NCI-H2196 (cell line): Measurements from ENCODE around the gene CCDC185.

Experiments used
- DNase-seq: peaks from one replicate; lab custom pipeline; 2025; ENCODE audit not compliant: unreplicated experiment; lab: John Stamatoyannopoulos, UW

The CCDC185 gene

GRCh38 chr1:223393275-223394214 lies at the start of gene CCDC185:
Gene CCDC185, plus strand, starts transcription at chr1:223393415. Its CDS starts 61 bp downstream, at chr1:223393476.
- DNase-seq: no peak

GRCh38 chr1:223343692-223344091 lies 49.5 kb upstream of the CCDC185 start:
- no peak for DNase-seq

GRCh38 chr1:223344491-223344890 lies 48.7 kb upstream of the CCDC185 start:
- DNase-seq: no peak

DNA sequence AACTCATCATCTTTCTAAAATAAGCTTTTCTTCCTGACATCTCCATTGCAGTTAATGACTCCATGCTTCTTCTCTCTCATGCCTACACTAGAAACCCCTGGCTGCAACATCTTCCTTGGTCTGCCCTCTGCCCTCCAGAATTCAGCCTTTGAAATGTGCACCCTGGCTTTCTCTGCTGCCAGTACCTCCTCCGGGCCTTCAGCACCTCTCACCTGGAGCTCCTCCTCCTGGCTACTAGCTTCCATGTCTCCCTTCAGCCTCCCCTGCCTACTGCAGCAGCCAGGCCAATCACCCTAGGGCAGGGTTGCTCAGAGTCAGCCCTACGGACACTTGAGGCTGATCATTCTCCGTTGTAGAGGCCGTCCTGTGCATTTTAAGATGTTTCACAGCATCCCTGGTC lies 47.5 kb upstream of the CCDC185 start:
- no peak for DNase-seq

DNA sequence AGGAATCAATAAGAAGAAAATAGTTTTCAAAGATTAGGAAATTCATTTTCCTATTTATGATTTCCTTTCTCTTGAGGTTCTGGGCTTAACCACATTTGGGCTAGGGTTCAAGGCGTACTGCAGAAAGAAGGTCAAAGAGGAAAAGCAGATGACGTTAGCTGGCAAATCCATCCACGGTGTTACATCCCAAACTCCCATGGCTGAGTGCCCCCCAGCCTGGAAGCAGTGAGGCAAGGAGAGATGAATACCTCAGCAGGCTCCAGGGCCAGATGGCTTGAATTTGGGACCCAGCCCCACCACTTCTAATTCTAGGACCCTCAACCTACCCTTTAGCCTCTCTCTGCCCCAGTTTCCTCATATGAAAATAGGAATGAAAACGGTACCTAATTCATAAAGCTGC lies 46.9 kb upstream of the CCDC185 start:
- no peak for DNase-seq

DNA sequence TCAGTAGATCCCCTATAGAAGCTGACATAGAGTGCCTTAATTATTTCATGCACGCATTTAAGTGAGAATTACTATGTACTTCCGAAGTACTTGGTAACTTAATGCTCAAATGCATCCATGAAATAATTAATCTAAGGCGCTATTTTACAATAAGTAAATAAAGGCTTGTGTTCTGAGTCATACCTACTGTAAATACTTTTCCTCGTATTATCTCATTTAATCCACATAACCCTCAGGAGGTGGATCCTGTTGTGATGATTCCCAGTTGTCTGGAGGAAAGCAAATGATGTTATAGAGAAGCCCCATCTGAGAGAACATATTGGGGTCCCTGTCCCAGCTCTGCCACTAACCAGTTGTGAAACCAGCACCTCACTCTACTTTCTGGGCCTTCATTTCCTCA lies 45.6 kb upstream of the CCDC185 start:
- no peak for DNase-seq

- DNase-seq: no peak
Observed at GRCh38 chr1:223348439-223348838, 44.8 kb upstream of the CCDC185 start.

- DNase-seq: no peak
Observed at GRCh38 chr1:223349241-223349640, 44.0 kb upstream of the CCDC185 start.

- DNase-seq: no peak
Observed at GRCh38 chr1:223350361-223350908, 42.8 kb upstream of the CCDC185 start.

DNA sequence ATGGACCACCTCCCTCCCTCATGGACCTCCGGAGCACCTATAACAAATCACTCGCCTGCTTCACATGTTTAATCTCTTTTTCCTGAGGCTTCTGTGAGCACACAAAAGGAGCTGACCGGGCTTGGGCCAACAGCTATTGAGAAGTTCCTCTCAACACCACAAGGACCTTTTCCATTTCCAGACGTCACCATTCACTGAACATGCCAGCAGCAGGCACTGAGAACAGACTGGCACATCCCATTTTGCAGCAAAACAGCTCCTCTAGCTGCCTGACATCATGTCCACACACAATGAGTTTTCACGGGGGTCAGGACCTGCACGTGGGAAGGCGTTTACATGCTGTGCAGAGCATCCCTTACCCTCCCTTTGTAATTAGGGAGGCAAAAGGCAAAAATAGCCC lies 40.3 kb upstream of the CCDC185 start:
- no peak for DNase-seq

GRCh38 chr1:223353939-223354338 lies 39.3 kb upstream of the CCDC185 start:
- DNase-seq: no peak

DNA sequence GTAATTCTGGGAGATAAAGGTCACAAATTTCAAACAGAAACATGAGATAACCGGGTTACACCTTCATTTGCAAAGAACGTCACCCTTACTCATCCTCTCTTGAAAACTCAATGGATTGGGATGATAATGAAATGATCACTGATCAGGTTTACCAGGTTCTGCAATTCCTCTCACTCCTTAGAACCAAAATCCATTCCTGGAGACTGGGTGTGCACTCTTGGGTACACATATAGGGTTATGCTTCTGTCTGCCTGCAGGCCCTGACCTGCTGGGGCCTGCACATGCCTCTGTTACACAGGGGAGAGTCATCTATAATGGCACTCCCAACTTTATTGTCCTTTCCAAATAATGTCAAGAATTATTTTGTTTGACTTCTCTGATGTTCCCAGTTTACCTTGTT lies 37.5 kb upstream of the CCDC185 start:
- no peak for DNase-seq

DNA sequence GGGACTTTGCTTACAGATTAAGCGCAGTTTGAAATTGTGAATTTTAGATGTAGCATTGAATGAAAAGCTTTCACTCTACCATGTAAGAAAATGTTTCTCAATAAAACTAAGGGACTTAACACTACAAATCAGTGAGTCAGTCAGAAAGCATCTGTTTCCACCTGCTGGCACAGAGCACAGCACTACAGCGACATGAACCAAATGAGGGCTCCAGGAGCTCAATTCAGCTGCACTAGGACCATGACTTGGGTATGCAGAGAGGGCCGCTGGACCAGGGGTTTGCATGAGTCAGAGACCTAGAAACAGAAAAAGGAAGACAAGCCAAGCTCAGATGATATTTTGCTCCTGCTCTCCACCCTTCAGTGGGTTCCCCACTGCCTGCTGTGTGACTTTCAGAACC lies 34.4 kb upstream of the CCDC185 start:
- no peak for DNase-seq

DNA sequence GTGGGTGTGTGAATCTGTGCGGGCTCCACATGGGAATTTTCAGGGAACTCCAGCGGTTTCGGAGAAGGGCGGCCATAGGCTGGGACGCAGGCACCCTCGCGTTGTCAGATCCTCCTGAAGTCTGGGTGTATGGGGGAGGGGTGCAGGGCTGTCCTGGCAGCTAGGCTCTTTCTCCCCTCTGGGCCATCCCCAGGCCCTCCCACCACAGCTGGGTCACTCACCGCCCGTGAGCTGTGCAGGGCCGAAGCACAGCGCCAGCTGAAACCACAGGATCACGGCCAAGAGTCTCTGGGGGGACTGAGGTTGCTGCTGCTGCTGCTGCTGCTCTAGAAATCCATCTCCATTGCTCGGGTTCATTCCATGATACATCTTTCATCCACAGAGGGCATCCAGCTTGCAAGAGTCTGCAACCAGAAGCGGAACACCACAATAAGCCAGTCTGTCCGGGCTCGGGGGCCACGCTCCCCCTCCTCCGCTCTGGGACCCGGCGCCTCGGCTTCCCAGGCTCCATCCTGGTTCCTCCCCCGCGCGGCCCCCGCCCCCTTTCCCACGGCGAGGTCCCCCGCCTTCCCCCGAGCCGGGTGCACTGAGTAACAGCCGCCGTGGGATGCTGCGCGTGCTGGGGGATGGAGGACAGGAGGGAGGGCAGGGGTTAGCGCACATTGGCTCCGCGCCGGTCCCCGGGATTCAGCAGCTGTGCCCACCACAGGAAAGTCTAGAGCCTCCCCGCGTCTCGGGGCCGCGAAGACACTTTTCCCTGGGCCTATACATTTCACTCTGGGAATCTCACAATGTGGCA lies 30.0 kb upstream of the CCDC185 start:
- DNase-seq: no peak

GRCh38 chr1:223363856-223364684 lies 29.1 kb upstream of the CCDC185 start, which contains the start of gene SUSD4:
Gene SUSD4, minus strand, starts transcription at chr1:223364176. Its CDS starts 751 bp downstream, at chr1:223363425.
- DNase-seq: peak; percentile 89

- DNase-seq: no peak
Observed at GRCh38 chr1:223364685-223365382, 28.4 kb upstream of the CCDC185 start.

DNA sequence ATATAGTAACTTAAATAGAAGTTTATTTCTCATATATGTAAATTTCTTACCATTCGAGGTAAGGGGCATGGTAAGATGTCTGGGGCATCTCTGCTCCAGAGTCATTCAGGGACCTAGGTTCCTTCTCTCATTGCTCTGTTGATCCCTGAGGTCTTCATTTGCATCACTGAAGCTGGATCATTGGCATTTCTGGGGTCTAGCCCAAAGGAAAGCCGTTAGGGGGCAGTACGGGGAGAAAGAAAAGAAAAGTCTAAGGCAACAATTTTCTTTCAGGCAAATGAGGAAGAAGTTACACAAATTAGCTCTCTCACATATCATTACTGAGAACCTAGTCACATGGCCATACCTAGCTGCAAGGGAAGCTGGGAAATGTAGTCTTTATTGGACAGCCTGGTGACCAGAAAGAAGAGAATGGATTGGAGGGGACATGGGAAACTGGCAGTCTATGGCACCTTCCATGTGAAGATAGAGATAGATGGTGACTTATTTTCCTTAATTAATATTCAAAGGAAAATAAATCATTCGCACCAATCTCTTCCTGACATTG lies 19.1 kb upstream of the CCDC185 start:
- no peak for DNase-seq

DNA sequence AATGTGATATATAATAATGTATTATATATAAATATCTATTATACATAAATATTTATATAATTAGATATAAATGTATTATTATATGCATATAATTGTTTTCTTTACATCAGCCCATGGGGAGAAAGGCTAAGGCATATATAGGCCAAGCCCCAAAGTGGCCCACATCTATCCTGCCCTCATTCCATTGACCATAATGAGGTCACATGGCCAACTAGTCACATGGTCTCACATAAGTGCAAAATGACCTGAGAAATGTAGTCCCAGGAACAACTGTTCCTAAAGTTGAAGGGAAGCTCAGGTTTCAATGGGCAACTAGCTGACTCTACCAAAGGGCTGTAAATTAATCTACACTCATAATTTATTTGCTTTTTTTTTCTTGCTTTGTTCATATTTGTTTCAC lies 14.5 kb upstream of the CCDC185 start:
- DNase-seq: no peak

- DNase-seq: no peak
Observed at GRCh38 chr1:223386013-223386412, 7.2 kb upstream of the CCDC185 start.

GRCh38 chr1:223390618-223391017 lies 2.6 kb upstream of the CCDC185 start:
- DNase-seq: no peak
